ENCODE results near the gene ST3GAL5.

DNA sequence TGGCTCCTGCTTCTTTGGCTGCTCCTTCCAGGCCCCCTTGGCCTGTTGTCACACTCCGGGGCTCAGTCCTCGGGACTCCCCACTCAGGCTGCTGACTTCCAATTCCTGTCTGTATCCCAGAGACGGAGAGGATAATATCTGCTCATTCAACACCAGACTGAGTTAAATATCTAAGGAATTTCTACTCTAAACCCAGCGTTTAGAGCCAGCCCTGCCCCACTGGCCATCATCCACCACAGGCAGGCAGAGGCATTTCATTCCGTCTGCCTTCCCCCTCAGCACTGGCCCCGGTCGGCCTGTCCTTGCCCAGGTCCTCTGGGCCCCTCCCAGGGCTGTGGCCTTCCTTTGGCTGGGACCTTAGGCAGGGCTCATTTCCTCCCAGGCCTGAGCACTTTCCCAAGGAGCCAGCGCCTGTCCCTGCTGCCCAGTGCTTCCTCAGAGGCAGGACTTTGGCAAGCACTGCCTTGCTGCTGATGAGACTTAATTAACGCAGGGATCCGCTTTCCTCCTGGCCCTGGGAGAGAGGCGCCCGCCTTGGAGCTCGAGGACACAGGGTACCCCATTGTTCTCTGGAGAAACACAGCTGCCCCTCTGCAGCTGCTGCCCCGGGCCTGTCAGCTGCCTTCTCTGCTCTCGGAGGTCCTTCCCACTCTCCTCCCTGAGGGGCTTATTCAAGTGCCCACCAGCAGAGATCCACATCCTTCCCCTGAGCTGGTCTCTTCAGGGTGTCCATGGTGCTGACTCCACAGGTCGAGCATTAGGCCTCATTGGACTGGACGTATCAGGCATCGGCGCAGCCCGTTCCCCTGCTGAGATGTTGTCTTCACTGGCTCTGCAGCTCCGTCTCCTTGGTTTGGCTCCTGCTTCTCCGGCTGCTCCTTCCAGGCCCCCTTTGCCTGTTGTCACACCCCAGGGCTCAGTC, 92.2 kb downstream of the ST3GAL5 start:
- TF ChIP-seq POLR2A (IDR thresholded peaks at IDR 0.05), result no peak
- TF ChIP-seq, protein P1, sequence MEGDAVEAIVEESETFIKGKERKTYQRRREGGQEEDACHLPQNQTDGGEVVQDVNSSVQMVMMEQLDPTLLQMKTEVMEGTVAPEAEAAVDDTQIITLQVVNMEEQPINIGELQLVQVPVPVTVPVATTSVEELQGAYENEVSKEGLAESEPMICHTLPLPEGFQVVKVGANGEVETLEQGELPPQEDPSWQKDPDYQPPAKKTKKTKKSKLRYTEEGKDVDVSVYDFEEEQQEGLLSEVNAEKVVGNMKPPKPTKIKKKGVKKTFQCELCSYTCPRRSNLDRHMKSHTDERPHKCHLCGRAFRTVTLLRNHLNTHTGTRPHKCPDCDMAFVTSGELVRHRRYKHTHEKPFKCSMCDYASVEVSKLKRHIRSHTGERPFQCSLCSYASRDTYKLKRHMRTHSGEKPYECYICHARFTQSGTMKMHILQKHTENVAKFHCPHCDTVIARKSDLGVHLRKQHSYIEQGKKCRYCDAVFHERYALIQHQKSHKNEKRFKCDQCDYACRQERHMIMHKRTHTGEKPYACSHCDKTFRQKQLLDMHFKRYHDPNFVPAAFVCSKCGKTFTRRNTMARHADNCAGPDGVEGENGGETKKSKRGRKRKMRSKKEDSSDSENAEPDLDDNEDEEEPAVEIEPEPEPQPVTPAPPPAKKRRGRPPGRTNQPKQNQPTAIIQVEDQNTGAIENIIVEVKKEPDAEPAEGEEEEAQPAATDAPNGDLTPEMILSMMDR (IDR thresholded peaks at IDR 0.05), result no peak

Measured in adrenal gland (tissue), 5 donors.